Left lung (tissue), 10 donors: Measurements from ENCODE around the gene AKAP12. TPM values are rescaled to one million over a fixed set of nuclear protein-coding genes. Genes with fewer than 3 reads are reported as not detected.

ENCODE experiments used
- ATAC-seq: fragments of 200-7000 bp; cut with Tn5 transposase; one replicate; pipeline ENCODE4 v1.9.1; 2020; ENCODE audit warnings: moderate library complexity
- DNase-seq, 4 donors: peaks; one replicate each; pipeline ENCODE4 v3.0.0-alpha.2; 2013 to 2020
- H3K27ac ChIP-seq, 2 donors: fragments of 200-600 bp; sonication (generic) in 1 of 2; one replicate each; pipeline versions ENCODE4 v1.5.0 to v1.8.0; 2020 to 2021
- H3K27me3 ChIP-seq, 2 donors: fragments of 200-600 bp; sonication (generic) in 1 of 2; one replicate each; pipeline versions ENCODE4 v1.5.0 to v1.8.0; 2020 to 2021
- H3K36me3 ChIP-seq, 2 donors: fragments of 200-600 bp; sonication (generic) in 1 of 2; one replicate each; pipeline versions ENCODE4 v1.5.0 to v1.8.0; 2020 to 2021
- H3K4me1 ChIP-seq, 2 donors: fragments of 200-600 bp; one replicate each; pipeline ENCODE4 v1.8.0; 2021
- H3K4me3 ChIP-seq, 2 donors: fragments of 200-600 bp; sonication (generic) in 1 of 2; one replicate each; pipeline versions ENCODE4 v1.5.0 to v1.8.0; 2020 to 2021; ENCODE audit warnings: mild to moderate bottlenecking in 1 of 2
- H3K9me3 ChIP-seq, 2 donors: fragments of 200-600 bp; sonication (generic) in 1 of 2; one replicate each; pipeline versions ENCODE4 v1.5.0 to v1.8.0; 2020 to 2021
- CTCF ChIP-seq, 2 donors: fragments of 200-600 bp; sonication (generic) in 1 of 2; IDR thresholded peaks; one replicate each; pipeline versions ENCODE4 v1.5.0 to v1.8.0; 2021; ENCODE audit warnings: antibody characterized with exemption in 2 of 2
- intact Hi-C, 2 donors: fragments of 100-400 bp; cut with DNase I; formaldehyde crosslinking; loops; one replicate each; pipeline versions ENCODE4 v1.11.2 to v1.14.2; 2022
- polyA plus RNA-seq, 6 donors: library from polyadenylated mRNA; unstranded; fragments of 120-200 nt; gene quantifications; one replicate each; pipeline ENCODE4 v1.2.1, GENCODE V29; 2013; ENCODE audit not compliant: insufficient read length in 6 of 6
- total RNA-seq, 2 donors: library from RNA; stranded (reverse); fragmentation: NEBNext Ultra II Directional; extraction: Animal tissue kit (Norgen Biotek cat#: 25700); gene quantifications; one replicate each; pipeline ENCODE4 v1.2.1, GENCODE V29; 2021
- donor health status: DM: no; HTN: yes; CAD: no.
- donor health status: DM: no; HTN: no; CAD: no.

The AKAP12 gene
- total and polyA plus RNA-seq, 8 donors: 28.9 to 125 (median 98.7) TPM

DNA sequence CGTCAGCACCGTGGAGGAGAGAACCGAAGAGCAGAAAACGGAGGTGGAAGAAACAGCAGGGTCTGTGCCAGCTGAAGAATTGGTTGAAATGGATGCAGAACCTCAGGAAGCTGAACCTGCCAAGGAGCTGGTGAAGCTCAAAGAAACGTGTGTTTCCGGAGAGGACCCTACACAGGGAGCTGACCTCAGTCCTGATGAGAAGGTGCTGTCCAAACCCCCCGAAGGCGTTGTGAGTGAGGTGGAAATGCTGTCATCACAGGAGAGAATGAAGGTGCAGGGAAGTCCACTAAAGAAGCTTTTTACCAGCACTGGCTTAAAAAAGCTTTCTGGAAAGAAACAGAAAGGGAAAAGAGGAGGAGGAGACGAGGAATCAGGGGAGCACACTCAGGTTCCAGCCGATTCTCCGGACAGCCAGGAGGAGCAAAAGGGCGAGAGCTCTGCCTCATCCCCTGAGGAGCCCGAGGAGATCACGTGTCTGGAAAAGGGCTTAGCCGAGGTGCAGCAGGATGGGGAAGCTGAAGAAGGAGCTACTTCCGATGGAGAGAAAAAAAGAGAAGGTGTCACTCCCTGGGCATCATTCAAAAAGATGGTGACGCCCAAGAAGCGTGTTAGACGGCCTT lies 110.0 kb downstream of the AKAP12 start:
- intact Hi-C loops: loop anchor here in 1 of 2 donors (10.0 kb wide), 1 partner anchor 925 kb away; no protein-coding TSS in a partner anchor
- TF ChIP-seq CTCF (IDR thresholded peaks at IDR 0.05): no peak

DNA sequence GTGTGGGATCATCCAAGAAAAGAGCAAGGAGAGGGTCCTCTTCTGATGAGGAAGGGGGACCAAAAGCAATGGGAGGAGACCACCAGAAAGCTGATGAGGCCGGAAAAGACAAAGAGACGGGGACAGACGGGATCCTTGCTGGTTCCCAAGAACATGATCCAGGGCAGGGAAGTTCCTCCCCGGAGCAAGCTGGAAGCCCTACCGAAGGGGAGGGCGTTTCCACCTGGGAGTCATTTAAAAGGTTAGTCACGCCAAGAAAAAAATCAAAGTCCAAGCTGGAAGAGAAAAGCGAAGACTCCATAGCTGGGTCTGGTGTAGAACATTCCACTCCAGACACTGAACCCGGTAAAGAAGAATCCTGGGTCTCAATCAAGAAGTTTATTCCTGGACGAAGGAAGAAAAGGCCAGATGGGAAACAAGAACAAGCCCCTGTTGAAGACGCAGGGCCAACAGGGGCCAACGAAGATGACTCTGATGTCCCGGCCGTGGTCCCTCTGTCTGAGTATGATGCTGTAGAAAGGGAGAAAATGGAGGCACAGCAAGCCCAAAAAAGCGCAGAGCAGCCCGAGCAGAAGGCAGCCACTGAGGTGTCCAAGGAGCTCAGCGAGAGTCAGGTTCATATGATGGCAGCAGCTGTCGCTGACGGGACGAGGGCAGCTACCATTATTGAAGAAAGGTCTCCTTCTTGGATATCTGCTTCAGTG lies 110.8 kb downstream of the AKAP12 start:
- no peak for TF ChIP-seq CTCF (IDR thresholded peaks at IDR 0.05)
- Histone ChIP-seq H3K27ac (no peak overlapping the region), H3K36me3 (peaks cover 0 to 17% of the 10 kb centered on the region in 2 donors), H3K27me3 (no peaks in the 10 kb centered on the region), H3K9me3 (no peaks in the 10 kb centered on the region), H3K4me1 (no peaks in the 10 kb centered on the region), H3K4me3 (no peak overlapping the region)
- DNase-seq (no peak), ATAC-seq (no peak)
- intact Hi-C loops: loop anchor here in 1 of 2 donors (10.0 kb wide), 1 partner anchor 926 kb away; no protein-coding TSS in a partner anchor

More for the DNA sequence above, 110.0 kb downstream of the AKAP12 start:
- Histone ChIP-seq H3K36me3 (peaks cover 0 to 16% of the 10 kb centered on the region in 2 donors), H3K9me3 (no peaks in the 10 kb centered on the region), H3K4me1 (no peaks in the 10 kb centered on the region), H3K4me3 (no peak overlapping the region), H3K27ac (no peak overlapping the region), H3K27me3 (no peaks in the 10 kb centered on the region)
- no peak for DNase-seq
- no peak for ATAC-seq

- TF ChIP-seq CTCF (IDR thresholded peaks at IDR 0.05): no peak
These were observed 111.5 kb downstream of the AKAP12 start for GRCh38 chr6:151351146-151351700.

DNA sequence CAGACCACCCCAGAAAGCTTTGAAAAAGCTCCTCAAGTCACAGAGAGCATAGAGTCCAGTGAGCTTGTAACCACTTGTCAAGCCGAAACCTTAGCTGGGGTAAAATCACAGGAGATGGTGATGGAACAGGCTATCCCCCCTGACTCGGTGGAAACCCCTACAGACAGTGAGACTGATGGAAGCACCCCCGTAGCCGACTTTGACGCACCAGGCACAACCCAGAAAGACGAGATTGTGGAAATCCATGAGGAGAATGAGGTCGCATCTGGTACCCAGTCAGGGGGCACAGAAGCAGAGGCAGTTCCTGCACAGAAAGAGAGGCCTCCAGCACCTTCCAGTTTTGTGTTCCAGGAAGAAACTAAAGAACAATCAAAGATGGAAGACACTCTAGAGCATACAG lies 112.0 kb downstream of the AKAP12 start:
- ATAC-seq: no peak
- no peak for DNase-seq
- no peaks in the 10 kb centered on the region for H3K27me3 ChIP-seq
- intact Hi-C loops: loop anchor here in 1 of 2 donors (10.0 kb wide), 1 partner anchor 927 kb away; no protein-coding TSS in a partner anchor
- peaks cover 0 to 17% of the 10 kb centered on the region in 2 donors for H3K36me3 ChIP-seq
- H3K4me1 ChIP-seq: no peaks in the 10 kb centered on the region
- H3K4me3 ChIP-seq: no peak overlapping the region
- H3K9me3 ChIP-seq: no peaks in the 10 kb centered on the region
- TF ChIP-seq CTCF (IDR thresholded peaks at IDR 0.05): no peak
- no peak overlapping the region for H3K27ac ChIP-seq

More at GRCh38 chr6:151351146-151351700, 111.5 kb downstream of the AKAP12 start:
- no peaks in the 10 kb centered on the region for H3K27me3 ChIP-seq
- no peak for ATAC-seq
- no peak overlapping the region for H3K27ac ChIP-seq
- no peaks in the 10 kb centered on the region for H3K9me3 ChIP-seq
- intact Hi-C loops: loop anchor here in 1 of 2 donors (10.0 kb wide), 1 partner anchor 926 kb away; no protein-coding TSS in a partner anchor
- H3K36me3 ChIP-seq: peaks cover 0 to 17% of the 10 kb centered on the region in 2 donors
- H3K4me1 ChIP-seq: no peaks in the 10 kb centered on the region
- no peak for DNase-seq
- H3K4me3 ChIP-seq: no peak overlapping the region
